Right forelimb (tissue), 1 donor: Measurements from ENCODE around the gene PLGRKT.
"Not testable (repeated sequence)": the region's sequence is repeated elsewhere in the genome, so short reads cannot be mapped to it uniquely, and the experiment has no call there.

Experiments used
- DNase-seq: peaks from one replicate; pipeline ENCODE4 v3.0.0-alpha.2; 2018

Gene PLGRKT, protein sequence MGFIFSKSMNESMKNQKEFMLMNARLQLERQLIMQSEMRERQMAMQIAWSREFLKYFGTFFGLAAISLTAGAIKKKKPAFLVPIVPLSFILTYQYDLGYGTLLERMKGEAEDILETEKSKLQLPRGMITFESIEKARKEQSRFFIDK

DNA sequence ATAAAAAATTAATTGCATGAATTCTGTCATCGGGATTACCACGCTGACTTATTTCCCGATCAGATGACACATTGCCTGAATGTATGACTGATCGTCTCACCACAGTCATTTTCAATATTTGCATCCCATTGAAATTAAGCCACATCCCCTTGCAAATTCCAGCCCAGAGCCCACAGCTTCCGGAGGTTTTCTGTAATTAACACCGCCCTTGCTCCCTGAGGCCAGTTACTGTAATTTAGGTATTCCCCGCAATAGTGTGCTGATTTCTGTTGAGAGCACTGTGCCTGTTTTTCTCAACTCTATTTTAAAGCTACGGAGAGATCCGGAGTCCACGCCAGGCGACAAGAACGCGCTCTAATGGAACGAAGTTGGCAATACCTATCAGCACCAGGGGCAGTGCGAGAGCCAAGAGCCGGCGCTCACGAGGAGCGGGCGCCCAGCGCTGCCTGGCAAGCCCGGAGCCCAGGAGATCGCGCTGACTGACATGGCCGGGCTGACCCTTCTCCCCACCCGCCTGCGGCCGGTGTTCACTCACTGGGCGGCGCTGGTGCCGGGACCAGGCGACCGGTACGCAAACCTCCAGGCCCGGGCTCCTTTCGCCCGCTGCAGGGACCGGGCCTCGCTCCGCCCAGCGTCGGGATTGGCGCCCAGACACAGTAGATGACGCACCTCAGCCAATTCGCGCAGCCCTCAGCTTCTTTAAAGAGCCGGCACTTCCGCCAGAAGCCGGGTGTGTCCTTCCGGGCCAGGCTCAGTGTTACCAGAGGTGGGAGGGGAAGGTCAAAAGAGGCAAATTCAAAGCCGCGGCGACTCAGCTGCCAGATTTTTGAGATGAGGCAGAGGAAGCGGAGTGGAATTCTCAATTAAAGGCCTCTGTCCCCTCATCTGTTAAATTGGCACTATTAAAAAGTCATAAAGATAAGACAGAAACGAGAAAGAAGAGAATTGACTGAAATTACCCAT is at the start of gene PLGRKT:
Gene PLGRKT (minus strand): TSS at position 672 of the 963 bp plus-strand sequence. CDS start 5,948 bp downstream, outside the sequence.
- peak; percentile 94 for DNase-seq

DNA sequence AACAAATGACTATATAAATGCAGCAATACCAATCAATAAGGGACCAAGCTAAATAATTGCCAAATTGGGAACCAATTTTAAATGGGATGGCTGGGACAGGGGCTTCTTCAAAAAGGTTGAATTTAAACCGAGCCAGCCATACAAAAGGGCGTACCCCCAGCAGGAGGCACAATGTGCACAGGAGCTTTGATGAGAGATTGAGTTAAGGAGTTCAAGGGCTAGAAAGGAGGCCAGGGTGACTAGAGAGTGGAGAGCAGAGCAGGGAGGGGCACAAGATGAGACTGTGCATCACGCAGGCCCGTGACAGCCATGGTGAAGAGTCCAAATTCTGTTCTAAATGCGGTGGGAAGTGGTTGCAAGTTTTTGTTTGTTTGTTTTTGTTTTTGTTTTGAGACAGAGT is 49.3 kb upstream of the PLGRKT start:
- no peak for DNase-seq

DNA sequence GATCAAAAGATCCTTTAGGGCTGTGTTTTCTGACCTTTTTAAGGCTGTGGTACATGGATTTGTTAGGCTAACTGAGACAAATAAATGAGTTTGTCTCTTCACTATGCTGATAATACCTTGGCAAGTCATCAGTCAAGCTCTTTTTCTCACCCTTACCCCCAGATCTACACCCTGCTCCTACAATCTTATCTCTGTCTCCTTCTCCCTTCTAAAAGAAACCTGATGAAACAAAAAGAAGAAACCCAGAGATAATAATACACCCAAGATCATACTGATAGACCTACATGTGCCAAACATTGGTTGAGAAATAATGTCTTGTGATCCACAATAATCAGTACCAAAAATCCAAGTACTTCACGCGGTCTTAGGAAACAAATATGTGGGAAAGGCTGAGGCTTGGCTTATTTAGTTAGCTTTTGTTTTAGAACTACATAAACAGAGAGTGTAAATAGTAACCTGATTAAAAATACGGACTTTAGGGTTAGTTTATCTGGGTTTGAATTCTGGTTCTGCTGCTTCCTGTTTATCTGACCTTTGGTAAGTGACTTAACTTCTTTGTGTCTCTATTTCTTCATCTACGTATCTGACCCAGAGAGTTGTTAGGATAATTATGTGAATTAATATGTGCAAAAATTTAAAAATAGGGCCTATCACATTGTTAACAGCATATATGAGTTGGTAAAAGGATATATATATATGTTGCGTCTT is 47.8 kb upstream of the PLGRKT start:
- DNase-seq: no peak

DNA sequence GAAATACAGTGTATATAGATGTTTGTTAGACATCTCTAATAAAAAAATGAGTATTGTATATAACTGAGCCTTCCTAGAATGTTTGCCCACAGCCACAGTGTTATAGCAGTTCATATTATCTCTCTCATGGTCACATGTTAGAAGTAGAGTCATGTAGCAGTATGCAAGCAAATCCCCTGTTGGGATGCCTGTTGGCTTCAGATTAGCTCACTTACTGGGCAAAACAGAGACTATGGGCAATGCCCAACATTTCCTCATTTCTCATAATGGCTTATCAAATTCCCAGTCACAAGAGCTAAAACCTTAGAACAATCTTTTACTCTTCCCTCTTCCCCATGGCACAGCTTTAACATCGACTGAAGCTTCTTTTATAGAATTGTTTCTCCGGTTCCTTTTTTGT is 45.6 kb upstream of the PLGRKT start:
- no peak for DNase-seq

DNA sequence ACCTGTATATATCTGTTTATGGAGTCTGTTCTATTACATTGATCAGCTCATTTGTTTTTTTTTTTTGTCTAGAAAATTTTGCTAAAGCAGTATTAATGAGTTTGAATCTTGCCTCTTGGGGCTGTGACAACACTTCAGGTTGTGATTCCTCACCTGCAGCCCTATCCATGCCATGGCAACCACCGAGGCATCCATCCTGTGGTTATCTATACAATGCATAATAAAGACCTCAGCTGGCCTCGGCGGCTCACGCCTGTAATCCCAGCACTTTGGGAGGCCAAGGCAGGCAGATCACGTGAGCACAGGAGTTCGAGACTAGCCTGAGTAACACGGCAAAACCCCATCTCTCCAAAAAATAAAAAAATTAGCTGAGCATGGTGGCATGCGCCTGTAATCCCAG is 44.5 kb upstream of the PLGRKT start:
- no peak for DNase-seq

DNA sequence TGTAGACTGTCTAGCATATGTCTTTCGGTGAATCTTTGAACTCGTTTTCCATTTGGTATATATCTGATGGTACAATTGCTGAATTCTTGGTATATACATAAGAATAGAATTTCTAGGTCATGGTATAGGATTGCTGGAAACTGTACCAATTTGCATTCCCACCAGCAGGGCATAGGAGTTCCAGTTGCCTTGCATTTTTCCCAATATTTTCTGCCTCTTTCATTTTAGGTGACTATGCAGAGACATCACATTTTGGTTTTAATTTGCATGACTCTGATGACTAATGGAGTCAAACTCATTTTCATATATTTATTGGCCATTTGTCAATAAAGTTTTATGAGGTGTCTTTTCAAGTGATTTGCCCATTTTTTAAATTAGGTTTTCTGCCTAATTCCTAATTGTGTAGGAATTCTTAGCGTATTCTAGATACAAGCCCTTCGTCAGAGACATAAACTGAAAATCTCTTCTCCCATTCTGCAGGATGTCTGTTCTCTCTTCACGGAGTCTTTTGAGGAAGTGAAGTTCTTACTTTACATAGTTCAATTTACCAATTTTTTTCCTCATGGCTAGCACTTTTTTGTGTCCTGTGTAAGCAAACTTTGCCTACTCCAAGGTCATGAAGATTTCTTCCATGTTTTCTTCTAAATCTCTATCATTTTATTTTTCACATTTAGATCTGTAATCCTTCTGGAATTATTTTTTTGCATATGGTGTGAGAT is 43.8 kb upstream of the PLGRKT start:
- no peak for DNase-seq

DNA sequence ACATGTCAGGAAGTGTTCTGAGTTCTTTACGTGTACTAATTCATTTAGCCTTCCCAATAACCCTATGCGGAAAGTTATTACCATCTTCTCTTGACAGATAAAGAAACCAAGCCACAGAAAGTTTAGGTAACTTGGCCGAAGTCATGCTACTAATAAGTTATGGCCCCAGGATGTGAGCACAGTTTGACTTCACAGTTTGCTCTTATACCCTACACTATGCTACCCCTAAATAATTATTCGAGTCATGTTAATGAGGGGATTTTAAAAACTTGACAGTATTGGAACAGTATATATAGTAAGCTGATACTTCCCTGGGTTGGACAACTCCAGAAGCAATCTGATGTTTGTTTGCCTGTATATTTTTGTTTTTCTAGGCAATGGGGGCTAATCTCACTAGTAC is 43.2 kb upstream of the PLGRKT start:
- no peak for DNase-seq

DNA sequence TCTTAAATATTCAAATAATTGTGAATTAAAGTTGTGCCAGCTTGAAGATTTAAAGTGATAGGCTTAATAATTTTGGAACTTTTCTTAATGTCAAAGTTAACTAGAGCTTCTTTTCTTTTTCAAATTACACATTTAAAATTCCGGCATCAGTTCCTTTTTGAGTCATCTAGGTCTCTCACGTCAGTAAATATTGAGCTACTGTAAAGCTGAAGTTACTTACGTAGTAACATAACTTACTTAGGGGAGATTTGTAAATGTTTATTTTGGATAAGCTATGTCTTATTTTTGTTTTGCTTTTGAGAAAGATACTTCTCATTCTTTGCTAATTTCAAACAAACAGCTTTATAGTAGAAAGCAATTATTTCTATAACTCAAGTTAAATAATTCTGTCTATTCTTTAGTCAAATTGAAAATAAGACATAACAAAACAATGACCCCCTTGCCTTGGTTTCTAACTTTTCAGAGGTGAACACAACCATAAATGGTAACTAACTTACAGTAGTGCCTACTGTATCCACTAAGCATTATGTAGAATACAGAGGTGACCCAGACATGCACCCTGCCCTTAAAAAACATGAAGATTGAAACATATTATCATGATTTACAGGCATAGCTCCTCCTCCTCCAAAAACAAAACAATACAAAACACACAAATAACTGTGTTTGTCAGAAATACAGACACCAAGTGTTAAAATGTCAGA is 42.4 kb upstream of the PLGRKT start:
- no peak for DNase-seq

DNA sequence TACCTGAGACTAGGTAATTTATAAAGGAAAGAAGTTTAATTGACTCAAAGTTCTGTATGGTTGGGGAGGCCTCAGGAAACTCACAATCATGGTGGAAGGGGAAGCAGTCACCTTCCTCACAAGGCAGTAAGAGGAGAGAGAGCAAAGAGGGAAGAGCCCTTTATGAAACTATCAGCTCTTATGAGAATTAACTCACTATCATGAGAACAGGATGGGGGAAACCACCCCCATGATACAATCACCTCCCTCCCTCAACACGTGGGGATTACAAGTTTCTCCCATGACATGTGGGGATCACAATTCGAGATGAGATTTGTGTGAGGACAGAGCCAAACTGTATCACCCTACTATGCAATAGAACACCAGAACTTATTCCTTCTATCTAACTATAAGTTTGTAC is 40.5 kb upstream of the PLGRKT start:
- no peak for DNase-seq

DNA sequence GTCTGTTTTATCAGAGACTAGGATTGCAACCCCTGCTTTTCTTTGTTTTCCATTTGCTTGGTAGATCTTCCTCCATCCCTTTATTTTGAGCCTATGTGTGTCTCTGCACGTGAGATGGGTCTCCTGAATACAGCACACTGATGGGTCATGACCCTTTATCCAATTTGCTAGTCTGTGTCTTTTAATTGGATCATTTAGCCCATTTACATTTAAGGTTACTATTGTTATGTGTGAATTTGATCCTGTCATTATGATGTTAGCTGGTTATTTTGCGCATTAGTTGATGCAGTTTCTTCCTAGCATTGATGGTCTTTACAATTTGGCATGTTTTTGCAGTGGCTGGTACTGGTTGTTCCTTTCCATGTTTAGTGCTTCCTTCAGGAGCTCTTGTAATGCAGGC is 37.9 kb upstream of the PLGRKT start:
- DNase-seq: not testable (repeated sequence)

DNA sequence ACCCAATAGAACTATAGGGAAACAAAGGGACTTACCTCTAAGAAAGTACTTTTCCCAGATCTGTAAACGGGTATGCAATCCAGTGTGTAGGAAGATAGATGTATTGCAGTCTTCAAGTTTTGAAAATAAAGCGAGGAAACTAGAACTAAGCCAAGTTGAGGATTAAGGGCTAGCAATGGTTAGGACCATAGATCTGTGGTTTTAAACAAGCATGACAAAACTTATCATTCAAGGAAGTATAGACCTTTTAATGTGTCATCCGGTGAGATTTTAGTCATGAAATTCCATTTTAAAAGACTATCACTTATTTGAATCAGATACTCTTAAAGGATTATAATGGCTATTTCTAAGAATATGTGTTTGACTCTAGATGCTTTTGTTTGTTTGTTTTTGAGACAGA is 33.1 kb upstream of the PLGRKT start:
- DNase-seq: no peak

DNA sequence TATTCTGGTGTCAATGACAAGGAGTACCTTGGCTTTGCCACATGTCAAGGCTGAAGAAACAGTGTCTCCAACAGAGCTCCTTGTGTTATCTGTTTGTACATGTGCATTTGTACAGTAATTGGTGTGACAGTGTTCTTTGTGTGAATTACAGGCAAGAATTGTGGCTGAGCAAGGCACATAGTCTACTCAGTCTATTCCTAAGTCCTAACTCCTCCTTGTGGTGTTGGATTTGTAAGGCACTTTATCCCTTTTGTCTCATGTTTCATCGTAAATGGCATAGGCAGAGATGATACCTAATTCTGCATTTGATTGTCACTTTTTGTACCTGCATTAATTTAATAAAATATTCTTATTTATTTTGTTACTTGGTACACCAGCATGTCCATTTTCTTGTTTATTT is 32.4 kb upstream of the PLGRKT start:
- DNase-seq: no peak

DNA sequence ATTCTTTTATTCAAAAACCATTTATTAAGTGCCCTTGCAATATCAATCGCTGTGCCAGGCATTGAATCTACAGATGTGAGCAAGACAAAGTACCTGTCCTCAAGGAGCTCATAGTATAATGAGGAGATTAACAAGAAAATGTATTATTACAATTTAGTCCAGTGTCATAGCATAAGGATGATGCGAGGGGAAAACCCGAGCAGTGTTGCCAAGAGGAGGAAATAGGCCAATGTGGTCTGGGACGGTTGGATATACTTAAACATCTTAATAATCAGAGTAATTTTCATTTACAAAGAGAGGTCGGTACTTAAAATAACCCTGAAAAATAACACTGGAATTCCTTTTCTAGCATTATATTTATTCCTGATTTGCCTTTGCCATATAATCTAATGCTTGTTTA is 31.1 kb upstream of the PLGRKT start:
- DNase-seq: no peak

DNA sequence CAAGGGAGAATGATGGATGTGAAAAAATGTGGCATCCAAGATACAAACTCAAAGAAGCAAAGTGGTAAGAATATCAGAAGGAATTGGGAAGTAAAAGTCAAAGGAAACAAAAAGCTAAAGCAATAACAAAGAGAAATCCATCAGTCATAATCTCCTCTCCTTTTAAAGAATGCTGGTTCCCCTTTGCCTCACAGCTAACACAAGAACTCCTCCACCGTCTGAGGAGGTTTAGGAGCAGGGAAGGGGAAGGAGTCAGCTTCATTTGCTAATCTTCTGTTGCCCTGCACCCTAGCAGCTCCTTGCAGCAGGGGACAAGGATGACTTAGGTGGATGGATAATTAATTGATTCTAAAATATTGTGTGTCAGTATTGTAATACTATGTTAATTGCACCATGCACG is 29.0 kb upstream of the PLGRKT start:
- DNase-seq: no peak

DNA sequence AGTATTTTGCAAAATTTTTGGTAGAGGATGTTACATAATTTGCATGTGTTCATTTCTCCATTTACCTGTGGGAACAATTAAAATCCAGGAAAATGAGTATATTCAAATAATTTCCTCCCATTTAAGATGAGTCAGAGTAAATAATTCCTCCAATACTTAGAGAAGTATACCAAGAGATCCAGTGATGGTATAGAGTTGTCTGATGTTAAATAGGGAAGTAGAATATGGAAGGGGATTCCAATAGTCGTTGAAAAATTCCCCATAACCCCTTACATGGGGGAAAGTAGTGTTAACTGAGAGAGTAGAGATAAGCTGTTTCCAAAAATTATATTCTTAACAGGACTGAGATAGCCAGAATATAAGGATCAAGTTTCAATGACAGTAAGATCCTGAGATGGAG is 28.3 kb upstream of the PLGRKT start:
- DNase-seq: no peak

DNA sequence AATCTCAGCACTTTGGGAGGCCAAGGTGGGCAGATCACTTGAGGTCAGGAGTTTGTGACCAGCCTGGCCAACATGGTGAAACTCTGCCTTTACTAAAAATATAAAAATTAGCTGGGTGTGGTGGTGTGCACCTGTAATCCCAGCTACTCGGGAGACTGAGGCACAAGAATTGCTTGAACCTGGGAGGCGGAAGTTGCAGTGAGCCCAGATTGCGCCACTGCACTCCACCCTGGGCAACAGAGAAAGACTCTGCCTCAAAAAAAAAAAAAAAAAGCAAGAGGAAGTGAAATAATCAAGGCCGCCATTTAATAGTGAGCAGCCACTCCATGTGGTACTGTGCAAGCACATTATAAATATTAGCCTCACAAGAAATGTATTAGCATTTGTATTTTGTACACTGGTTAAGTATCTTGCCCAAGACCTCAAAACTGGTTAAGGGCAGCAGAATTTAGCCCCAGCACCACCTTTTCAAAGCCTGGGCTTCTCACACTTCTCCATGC is 27.2 kb upstream of the PLGRKT start:
- not testable (repeated sequence) for DNase-seq

DNA sequence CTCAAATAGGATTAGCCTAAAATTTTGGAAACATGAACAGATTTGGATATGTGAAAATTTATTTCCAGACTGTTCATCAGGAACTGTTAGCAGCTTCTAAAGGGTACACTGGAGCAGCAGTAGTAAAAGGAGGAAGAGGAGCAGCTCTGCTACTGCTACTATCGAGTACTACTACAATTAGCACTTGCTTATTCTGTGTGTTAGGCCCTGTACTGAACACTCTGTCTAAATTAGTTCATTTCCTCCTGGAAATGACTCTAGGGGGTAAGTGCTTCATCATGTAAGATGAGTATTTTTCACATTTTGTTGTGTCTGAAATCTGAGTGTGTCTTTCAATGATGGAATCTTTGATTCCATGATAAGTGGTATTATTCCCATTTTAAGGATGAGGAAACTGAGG is 22.4 kb upstream of the PLGRKT start:
- DNase-seq: no peak

DNA sequence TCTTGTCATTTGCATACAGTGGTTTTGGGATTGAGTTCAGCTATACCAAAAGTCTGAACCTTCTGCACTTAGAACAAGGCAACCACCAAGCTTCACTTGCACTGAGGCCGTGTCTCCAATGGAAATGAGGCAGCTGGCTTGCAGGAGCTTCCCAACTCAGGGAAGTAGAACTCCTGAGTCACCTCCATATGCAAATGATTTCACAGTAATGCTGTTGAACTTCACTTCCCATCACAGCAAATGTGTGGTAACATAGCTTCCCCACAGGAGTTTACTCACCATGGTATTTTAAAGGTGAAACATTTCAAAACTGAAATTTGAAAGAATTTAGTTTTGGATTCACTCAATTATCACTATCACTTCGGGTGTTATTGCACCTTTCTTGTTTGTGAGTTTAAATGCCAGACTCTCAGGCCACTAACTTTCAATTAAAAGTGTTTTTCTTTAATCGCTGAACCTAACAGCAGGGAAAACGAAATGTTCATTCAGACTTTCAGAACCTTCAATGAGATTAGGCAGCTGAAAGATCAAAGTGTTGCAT is 21.6 kb upstream of the PLGRKT start:
- DNase-seq: no peak

DNA sequence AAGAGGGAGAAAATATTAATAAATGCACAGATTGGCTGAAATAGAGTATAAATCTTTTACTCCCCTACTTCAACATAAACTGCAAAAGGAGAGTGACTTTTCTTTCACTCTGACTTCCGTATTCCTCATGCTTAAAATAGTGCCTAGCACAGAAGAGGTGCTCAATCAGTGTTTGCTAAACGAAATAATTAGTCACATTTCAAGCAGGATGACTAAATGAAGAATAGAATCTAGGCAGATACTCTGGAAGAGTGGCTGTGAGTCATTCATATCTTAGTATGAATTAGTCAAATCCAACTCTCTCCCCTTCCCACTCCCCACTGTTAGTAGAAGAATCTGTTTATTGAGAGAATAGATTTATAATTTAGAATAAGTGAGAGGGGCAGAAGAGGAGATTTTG is 17.5 kb upstream of the PLGRKT start:
- DNase-seq: no peak

DNA sequence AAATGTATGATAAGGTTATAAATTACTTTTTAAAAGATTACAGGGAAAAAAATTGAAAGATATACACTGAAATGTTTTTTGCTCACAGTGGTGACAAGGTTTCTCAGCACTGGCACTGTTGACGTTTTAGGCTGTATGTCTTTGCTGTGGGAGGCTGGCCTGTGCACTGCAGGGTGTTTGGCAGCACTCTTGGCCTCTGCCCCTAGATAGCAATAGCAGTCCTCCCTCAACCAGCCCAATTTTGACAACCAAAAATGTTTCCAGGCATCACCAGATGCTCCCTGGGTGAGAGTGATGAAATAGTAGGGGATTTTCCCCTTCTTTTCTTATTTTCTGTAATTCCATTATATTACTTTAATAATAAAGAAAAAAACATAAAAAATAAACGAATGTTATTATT is 15.9 kb upstream of the PLGRKT start:
- DNase-seq: no peak

DNA sequence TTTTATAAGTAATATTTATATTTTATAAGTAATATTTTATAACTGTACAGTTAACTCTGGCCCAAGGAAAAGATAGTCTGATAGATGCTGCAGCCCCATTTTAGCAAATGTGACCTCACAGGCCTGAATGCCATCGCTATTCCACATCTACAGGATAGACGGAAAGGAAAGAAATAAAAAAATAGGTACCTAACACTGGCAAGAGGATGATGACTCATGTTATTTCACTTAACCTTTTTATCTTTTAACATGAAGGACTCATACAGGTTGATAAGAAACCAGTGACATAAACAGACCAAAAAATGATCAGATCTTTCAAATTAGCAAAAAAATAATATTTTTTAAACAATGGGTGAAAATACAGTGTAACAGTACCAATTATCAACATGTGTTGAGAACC is 15.3 kb upstream of the PLGRKT start:
- no peak for DNase-seq

DNA sequence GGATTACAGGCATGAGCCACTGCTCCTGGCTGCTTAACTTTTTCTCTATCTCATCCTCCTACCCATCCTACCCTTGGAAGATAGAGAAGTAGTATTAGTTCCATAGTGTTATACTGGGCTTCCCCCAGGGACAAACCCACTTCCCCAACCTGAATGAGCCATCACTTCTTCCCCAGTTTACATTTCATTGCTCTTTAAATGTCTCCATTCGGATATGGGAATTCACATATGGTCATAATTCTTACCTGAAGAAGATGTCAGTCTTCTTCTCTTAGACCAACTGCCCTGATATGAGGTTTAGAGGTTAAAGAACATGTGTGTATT is 14.5 kb upstream of the PLGRKT start:
- no peak for DNase-seq
